ENCODE results near the gene TFDP1.

The TFDP1 gene

DNA sequence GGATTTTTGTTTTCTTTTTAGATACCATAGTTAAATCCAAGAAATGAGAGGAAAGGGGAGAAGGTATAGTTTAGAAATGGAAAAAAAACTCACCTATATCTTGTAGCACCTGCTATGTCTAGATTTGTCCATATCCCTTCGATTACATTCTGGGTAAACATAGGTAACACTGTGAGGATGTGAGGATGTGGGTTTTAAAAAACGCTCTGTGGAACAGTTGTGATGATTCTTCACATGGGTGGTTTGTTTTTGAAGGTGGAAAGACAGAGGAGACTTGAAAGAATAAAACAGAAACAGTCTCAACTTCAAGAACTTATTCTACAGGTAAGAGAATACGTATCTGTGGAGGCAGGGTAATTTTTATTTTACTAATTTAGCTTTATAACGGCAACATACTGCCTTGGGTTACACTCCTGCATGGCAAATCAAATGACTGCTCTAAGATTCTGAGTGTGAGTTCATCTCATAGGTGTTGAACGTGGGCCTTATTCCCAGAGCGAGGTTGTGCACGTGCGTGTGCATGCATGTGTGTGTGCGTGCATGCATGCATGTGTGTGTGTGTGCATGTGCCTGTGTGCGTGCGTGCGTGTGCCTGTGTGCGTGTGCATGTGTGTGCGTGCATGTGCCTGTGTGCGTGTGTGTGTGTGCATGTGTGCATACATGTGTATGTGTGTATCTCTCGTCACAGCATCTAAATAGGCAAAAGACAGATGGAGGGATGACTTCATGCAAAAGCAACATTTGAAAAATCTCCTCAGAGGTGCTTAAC, 49.9 kb downstream of the TFDP1 start:
- DNase-seq (ENCODE audit: low spot score) = no peak

- DNase-seq (ENCODE audit: low spot score) = no peak
Observed at GRCh38 chr13:113635048-113635420, 50.5 kb downstream of the TFDP1 start.

DNA sequence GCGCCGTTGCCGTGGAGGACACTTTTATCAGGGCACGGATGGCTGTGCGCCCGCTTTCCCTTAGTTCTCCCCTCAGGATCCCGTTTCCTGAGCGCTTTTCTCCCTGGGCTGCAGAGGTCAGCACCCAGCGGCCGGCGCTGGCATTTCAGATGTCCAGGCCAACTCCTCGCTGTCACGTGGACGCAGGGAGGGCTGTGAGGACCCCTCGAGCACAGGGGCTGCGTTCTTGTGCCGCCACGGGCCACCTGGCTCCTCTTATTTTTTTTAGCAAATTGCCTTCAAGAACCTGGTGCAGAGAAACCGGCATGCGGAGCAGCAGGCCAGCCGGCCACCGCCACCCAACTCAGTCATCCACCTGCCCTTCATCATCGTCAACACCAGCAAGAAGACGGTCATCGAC, 51.2 kb downstream of the TFDP1 start:
- no peak for DNase-seq (ENCODE audit: low spot score)

- no peak for DNase-seq (ENCODE audit: low spot score)
Observed at GRCh38 chr13:113636266-113636963, 51.9 kb downstream of the TFDP1 start.

DNA sequence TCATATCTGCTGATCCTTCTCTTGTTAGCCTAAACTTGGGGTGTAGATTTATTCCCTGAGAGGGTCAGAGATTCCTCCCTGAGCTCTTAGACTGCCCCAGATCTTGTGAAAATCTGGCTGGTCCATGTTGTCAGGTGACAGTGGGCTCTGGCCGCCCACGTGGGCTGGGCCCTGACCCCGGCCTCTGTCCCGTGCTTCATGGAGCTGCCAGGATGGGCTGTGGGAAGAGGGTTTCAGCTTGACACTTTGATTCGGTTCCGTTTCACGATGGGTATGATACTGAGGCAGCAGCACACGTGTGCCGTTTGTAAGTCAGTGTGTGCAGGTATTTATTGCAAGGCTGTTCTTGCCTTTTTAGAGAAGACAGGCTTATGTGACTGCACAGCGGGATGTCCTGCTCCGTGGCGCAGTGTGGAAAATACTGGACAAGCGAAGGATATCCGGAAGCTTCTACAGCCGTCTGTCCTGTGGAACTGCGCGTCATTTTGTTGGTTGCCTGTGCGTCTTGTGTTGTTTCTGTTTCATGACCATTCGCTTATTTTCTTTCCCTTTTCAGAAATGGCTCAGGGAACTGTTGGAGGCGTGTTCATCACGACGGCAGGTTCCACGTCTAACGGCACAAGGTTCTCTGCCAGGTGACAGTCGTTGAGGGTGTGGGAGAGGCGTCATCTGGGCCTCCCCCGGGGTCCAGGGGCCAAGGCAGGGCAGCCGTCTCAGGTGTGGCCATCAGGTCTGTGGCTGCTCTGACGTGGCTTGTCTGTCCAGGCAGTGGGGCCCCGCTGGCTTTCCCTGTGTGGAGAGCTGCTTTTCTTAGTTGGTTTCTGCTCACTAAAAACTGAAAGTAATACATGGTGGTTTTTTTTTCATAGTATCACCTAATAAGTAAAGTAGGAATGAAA, 53.0 kb downstream of the TFDP1 start:
- no peak for DNase-seq (ENCODE audit: low spot score)

- no peak for DNase-seq (ENCODE audit: low spot score)
Observed at GRCh38 chr13:113638173-113638746, 53.7 kb downstream of the TFDP1 start.

DNA sequence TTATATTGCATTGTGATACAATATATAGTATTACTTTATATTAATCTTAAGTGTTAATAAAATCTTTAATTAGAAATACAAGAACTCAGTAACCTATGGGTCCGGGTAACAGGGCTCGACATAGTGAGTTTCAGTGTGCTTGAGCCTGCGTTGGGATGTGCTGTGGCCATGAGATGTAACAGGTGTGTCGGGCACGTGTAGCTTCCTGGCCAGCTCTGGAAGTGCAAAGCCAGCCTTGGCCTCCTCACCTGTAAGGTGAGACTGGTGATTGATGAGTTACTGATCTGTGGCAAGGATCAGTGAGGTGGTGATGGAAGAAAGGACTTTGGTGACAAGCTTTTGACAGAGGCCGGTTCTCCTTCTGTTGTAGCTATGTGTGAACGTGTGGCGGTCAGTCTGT, 54.3 kb downstream of the TFDP1 start:
- no peak for DNase-seq (ENCODE audit: low spot score)

DNA sequence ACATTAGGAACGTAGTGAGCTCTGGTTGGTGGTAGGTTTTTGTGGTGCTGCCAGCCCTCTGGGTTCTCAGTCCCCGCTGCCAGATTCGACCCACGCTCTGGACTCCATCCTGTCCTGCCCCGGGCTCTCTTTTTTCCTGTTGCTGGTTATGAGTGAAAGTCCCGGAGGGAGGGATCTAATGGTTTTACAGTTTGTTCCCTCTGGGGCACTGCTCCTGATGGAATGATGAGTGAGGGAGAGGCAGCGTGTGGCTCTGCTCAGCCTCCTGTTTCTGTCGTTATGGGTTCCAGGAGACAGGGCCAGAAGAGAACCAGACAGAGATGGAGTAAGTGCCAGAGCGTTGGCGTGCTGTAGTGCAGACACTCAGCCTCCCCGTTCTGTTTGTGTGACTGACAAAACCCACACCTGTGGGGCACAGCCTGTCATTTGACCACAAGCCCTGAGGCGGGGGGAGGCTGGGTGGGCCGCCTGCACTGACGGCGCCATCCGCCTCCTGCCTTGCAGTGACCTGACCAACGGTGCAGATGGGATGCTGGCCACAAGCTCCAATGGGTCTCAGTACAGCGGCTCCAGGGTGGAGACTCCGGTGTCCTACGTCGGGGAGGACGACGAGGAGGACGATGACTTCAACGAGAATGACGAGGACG, 55.2 kb downstream of the TFDP1 start:
- no peak for DNase-seq (ENCODE audit: low spot score)

DNA sequence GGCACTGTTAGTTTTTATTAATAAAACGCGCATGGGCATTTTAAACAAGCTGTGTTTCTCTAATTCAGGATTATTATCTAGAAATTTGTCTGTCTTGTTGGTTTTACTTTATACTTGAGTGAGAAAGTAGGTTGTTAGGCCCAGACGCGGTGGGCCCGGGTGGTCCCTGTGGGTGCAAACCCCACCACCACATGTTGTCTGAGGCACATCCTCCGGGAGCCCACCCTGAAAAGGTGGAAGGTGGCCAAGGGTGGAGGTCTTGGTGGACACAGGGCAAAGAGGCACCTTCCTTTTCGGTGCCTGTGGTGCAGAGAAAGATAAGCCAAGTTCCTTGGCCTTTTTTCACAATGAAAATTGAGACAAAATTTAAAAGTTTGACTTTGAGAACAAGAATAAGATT, 56.9 kb downstream of the TFDP1 start:
- DNase-seq (ENCODE audit: low spot score) = no peak

DNA sequence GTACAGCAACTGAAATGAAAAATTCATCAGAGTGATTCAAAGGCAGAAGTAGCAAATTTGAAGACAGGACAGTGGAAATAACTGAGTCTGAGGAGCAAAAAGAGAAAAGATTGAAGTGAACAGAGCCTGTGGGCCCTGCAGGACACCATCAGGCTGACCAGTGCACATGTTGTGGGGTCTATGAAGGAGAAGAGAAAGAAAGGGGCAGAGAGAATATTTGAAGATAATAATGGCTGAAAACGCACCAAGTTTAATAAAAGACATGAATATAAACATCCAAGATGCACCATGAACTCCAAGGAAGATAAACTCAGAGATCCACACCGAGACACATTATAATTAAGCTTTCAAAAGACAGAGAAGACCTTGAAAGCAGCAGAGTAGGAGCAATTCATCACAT, 58.0 kb downstream of the TFDP1 start:
- DNase-seq (ENCODE audit: low spot score) = no peak

GRCh38 chr13:113643593-113643992, 59.0 kb downstream of the TFDP1 start:
- no peak for DNase-seq (ENCODE audit: low spot score)

GRCh38 chr13:113644800-113645199, 60.2 kb downstream of the TFDP1 start:
- no peak for DNase-seq (ENCODE audit: low spot score)

DNA sequence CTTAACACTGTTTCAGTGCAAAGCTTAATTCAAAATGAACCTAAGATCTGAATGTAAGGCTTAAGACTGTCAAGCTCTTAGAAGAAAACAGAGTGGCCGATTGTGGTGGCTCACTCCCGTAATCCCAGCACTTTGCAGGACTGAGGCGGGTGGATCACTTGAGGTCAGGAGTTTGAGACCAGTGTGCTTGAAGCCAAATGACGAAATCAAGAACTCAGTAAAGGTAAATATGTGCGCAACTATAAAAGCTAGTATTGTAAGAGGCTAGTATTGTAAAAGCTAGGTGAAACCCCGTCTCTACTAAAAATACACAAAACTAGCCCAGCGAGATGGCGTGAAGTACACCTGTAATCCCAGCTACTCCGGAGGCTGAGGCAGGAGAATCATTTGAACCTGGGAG, 60.8 kb downstream of the TFDP1 start:
- DNase-seq (ENCODE audit: low spot score) = no peak

DNA sequence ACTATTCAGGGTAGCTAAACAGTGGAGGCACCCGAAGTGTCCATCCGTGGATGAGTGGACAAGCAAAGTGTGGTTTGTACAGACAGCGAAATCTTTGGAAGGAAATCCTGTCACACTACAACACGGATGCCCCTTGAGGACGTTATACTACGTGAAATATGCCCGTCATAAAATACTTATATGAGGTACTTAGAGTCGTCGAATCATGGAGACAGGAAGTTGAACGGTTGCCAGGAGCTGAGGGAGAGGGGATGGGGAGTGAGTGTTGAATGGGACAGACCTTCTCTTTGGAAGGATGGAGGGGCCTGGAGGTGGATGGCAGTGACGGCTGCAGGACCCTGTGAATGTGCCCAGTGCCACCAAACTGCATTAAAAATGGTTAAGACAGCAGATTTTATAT, 61.8 kb downstream of the TFDP1 start:
- no peak for DNase-seq (ENCODE audit: low spot score)

DNA sequence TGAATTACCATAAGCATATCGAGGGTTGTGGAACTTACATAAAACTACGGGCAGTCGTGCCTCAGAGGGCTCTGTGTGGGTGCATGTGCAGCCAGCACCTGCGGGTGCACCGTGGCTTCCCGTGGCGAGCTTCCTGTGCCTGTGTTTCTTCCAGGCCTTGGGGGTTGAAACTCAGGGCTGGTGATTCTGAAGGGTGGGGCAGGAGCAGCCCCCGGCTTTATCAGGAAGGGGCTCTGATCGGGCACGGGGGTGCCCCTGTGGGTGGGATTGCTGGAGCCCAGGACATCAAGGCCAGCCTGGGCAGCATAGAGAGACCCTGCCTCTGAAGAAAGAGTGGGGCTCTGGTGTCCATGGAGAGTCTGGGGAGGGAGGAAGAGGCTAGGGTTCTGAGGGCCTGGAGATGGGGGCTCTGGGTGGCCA, 62.4 kb downstream of the TFDP1 start:
- no peak for DNase-seq (ENCODE audit: low spot score)

DNA sequence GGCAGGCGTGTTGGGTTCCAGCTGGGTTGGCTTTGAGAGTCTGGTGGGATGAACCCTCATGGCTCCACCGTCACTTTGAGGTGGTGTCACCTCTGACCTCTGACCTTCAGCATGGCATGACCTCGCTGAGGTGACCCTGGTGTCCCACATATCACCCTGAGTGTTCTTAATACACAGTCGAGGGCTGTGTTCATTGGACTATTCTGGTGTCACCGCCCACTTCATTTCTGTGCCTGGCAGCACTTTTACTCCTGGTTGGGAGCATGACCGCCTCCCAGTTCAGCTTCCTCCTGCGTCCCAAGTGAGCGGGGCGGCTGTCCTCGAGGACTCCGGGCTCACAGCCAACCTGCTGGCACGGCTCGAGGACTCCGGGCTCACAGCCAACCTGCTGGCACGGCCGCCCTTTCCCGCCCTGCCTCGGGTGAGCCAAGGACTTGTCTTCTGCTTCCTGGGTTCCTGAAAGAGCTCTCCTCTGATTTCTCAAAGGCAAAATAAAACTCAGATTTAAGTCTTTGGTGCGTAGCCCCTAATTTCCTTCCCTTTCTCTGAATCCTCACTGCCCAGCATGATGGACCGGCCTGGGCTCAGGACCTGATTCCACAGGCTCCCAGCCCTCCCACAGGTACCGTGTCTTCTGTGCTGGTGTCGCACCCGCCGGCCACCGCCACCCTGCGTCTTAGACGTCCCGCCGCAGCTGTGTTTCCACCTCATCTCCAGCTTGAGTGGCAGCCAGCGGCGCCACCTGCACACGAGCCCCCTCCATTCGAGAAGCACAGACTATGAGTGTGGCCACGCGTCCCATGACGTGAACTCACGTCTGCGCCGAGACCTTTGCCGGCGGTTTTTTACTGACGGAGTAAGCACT, 63.0 kb downstream of the TFDP1 start:
- no peak for DNase-seq (ENCODE audit: low spot score)

- DNase-seq (ENCODE audit: low spot score) = no peak
Observed at GRCh38 chr13:113648216-113648610, 63.7 kb downstream of the TFDP1 start.

GRCh38 chr13:113649212-113649611, 64.7 kb downstream of the TFDP1 start:
- no peak for DNase-seq (ENCODE audit: low spot score)

DNA sequence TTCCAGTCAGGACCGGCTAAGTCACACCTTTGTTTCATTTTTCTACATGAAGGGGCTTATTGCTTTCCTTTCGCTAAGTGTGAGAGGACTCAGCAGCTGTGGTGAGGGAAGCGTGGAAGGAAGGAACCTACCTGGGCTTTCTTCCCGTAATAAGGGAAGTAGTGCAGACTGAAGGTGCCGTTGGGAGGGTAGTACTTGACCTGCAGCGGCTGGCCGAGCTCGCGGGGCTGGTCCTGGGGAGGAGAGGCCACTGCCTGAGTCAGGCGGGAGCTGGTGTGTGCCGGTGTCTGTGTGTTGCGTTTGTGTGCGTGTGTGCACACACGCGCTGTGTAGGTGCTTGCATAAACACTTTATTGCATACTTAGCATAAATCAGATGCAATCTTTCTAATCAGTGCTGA, 65.7 kb downstream of the TFDP1 start:
- DNase-seq (ENCODE audit: low spot score) = no peak

GRCh38 chr13:113650731-113651148, 66.2 kb downstream of the TFDP1 start:
- no peak for DNase-seq (ENCODE audit: low spot score)
